Glomerular visceral epithelial cell (primary cell): ENCODE measurements around the gene ZNF208.
"Not testable (repeated sequence)": the region's sequence is repeated elsewhere in the genome, so short reads cannot be mapped to it uniquely, and the experiment has no call there.

Experiments
- DNase-seq: peaks from one replicate; pipeline ENCODE4 v3.0.0-alpha.2; 2016; ENCODE audit errors: extremely low spot score

ZNF208 gene

DNA sequence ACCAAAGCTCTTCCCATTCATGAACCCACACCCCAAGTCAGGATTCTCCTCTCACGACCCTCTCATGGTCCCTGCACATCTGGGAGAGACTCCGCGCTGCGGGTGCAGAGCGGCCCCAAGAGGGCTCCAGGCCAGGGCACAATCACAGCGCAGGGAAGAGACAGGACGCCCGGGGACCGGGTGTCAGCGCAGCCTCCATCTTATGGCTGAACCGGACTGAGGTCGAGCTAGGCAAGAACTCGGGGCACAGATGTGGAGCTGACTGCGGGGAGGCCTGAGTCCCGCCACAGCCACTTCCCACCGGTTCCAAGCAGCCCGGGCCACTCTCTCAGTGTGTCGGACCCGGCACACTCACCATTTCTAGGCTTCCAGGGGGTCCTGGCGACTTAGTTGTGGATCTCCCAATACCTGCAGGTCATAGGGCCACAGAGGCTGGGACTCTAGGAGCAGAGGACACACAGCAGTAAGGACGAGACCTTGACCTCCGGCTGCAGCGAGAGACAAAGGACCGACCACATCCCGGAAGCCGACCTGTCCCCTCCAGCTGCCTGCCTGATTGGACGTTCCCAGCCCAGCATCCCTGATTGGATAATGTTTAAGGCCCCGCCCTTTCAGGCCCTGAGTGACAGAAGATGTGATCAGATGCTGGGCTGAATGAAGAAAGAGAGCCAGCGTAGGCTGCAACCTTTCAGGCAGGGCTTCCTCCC, at the start of gene ZNF208:
Gene ZNF208 (minus strand): TSS at position 507 of the 707 bp plus-strand sequence. CDS start 149 bp downstream, at position 358.
- not testable (repeated sequence) for DNase-seq

GRCh38 chr19:22052644-22053013, 41.9 kb upstream of the ZNF208 start:
- no peak for DNase-seq

GRCh38 chr19:22041151-22041550, 30.4 kb upstream of the ZNF208 start:
- DNase-seq: not testable (repeated sequence)

GRCh38 chr19:22030680-22031079, 19.9 kb upstream of the ZNF208 start:
- DNase-seq: no peak

DNA sequence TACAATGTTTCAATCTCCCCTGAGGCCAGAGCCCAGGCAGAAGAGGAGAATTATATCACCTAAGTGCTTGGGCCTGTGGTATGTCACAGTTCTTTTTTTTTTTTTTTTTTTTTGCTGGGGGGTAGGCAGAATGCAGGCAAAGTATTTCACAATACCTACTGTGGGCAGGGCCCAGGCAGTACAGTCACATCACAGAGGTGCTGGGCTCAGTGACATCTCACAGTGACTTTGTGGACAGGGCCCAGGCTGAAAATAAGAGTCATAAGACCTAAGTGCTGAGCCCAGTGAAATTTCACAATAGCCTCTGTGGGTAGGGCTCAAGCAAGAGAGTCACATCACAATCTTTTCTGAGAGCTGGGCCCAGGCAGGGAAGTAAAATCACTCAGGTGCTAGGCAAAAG, 15.9 kb upstream of the ZNF208 start:
- DNase-seq: no peak

DNA sequence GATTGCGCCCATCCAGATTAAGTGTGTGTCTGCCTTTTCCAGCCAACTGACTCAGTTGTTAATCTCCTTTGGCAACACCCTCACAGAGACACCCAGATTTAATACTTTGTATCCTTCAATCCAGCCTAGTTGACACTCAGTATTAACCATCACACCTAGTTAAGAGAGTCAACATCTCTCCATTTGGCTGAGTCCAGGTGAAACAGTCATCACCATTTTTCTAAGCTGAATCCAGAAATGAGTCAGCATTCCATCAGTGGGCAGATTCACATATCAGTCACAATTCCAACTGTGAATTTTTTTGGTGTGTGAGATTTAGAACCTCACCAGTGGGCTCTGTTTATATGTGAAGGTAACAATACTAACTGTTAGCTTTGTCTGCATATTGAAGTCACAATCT, 14.8 kb upstream of the ZNF208 start:
- not testable (repeated sequence) for DNase-seq

GRCh38 chr19:21970466-21970865, 40.3 kb downstream of the ZNF208 start:
- DNase-seq: no peak

GRCh38 chr19:21947775-21948174, 63.0 kb downstream of the ZNF208 start:
- DNase-seq: no peak

DNA sequence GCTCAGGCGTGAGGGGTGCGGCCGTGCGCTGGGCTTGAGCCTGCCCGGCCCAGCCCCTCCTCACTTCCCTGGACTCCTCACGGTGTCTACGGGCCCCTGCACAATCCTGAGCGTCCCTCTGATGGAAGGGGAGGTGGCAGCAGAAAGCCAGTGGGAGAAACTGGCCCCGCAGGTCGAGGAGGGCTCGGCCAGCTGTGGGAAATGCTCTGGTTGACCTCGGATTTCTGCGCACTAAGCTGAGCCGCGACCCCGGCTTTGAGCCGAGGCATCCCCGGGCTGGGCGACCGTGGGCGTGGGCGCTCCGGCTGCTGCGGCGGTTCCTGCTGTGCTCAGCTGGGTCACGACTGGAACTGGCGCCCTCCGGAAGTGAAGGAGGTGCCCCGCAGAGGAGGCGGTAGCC, 70.1 kb downstream of the ZNF208 start:
- DNase-seq: no peak

GRCh38 chr19:21934593-21934992, 76.2 kb downstream of the ZNF208 start:
- no peak for DNase-seq

- no peak for DNase-seq
Measured at GRCh38 chr19:21934131-21934530, 76.6 kb downstream of the ZNF208 start.

DNA sequence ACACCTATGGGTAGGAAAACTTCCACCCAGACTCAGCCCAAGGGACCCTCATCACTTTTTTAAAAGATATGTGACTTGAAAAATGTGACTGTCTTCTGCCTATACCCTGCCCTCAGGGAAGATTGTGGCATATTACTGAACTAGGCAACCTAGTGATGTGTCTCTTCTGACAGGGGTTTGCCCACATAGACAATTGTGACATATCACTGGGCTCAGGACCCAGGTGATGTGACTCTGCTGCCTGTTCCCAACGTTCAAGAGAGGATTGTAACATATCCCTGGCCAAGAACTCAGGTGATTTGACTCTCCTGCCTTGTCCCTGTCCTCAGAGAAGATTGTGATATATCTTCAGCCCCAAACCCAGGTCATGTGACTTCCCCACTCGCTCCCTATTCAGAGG, 88.5 kb downstream of the ZNF208 start:
- no peak for DNase-seq

DNA sequence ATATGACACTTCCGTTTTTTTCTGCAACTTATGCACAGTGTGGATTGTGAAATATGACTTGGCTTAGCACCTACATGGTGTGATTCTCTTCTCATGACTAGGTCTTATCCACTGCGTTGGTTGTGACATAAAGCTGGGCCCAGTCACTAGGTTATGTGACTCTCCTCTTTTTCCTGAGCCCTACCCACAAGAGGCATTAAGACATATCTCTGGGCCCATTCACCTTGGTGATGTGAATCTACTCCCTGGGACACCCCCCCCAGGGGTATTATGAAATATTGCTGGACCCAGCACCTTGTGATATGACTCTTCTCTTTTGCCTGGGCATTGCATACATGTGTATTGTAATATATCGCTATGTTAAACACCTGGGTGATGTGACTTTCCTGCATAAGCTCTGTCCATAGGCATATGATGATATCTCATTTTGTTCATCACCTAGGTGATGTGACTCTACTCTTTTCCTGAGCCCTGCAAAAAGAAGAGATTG, 89.0 kb downstream of the ZNF208 start:
- no peak for DNase-seq

GRCh38 chr19:21915411-21915810, 95.3 kb downstream of the ZNF208 start:
- DNase-seq: no peak

GRCh38 chr19:21912654-21913053, 98.1 kb downstream of the ZNF208 start:
- no peak for DNase-seq

- DNase-seq: no peak
Measured at GRCh38 chr19:21910318-21910717, 100.4 kb downstream of the ZNF208 start.

DNA sequence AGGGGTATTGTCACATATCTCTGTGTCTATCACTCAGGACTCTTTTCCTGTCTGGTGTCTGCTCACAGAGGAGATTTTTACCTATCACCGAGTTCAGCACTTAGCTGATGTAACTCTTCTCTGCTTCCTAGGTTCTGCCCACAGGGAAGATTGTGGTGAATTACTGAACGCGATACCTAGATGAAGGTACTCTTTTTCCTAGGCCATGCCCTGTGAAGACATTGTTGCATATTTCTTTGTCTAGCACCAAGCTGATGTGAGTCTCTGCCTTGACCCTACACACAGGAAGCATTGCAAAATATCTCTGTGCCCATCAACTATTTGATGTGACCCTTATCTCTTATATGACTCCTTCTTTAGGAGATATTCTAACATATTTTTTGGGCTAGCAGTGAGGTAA, 102.7 kb downstream of the ZNF208 start:
- no peak for DNase-seq

DNA sequence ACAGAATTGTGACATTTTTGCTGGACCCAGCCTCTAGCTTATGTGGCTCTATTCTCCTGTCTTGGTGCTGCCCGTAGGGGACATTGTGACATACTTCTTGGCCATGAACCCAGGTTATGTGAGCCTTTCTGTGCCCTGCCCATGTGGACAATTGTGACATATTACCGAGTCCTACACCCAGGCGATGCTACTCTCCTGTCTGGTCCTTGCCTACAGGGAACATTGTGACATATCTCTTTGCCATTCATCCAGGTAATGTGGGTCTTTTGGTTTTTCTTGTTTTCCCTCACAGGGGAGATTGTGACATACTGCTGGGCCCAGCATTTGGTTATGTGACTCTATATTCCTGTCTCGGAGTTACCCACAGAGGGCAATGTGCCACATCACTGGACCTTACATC, 103.2 kb downstream of the ZNF208 start:
- no peak for DNase-seq

GRCh38 chr19:21902571-21902970, 108.2 kb downstream of the ZNF208 start:
- DNase-seq: no peak

- no peak for DNase-seq
Measured at GRCh38 chr19:21901861-21902260, 108.9 kb downstream of the ZNF208 start.

DNA sequence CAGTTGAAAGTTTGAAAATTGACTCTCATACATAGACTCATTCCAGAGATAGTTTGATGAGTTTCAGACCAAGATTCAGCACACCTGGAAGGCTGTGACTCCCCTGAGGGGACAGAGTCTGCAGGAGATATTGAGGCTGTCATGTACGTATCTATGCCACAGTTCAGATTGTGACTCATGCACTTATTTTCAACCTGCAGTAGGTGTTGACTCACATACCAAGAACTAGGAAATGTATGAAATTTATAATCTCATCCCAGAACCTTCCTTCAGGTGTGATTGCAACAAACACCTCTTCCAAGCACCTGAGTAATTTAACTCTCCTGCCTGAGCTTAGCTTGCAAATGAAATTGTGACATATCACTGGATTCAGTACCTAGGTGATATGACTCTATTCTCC, 110.3 kb downstream of the ZNF208 start:
- DNase-seq: no peak

DNA sequence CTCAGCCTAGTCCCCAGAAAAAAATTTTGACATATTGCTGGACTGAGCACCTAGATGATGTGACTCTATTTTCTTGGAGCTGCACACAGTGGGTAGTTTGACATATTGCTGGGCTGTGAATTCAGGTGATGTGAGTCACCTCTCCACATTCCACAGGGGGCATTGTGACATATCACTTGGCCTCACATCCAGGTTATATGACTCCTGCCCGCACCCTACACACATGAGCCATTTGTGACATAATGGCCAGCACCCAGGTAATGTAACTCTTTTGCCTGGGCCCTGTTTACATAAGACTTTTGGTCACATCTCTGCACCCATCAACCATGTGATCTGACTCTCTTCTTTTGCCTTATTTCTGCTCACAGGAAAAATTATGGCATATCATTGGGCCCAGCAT, 119.7 kb downstream of the ZNF208 start:
- DNase-seq: no peak

GRCh38 chr19:21890017-21890416, 120.7 kb downstream of the ZNF208 start:
- DNase-seq: not testable (repeated sequence)

GRCh38 chr19:21885516-21885915, 125.2 kb downstream of the ZNF208 start:
- DNase-seq: not testable (repeated sequence)
